K562 (cell line): ENCODE results near the gene TCEANC2. TPM values are rescaled to one million over a fixed set of nuclear protein-coding genes. Genes with fewer than 3 reads are reported as not detected.

Source experiments
- ADNP ChIP-seq: fragments of 200-800 bp; sonication (Bioruptor generic); IDR thresholded peaks from 2 replicates; pipeline ENCODE4 v1.6.1; 2016; ENCODE audit warnings: missing genetic modification characterization, missing compliant biosample characterization
- BRD9 ChIP-seq: fragments of 450-650 bp; IDR thresholded peaks from 2 replicates; pipeline ENCODE4 v1.6.1; 2018; ENCODE audit warnings: low read depth; ENCODE audit not compliant: partially characterized antibody
- CGGBP1 ChIP-seq: fragments of 250-450 bp; sonication (Bioruptor Pico); IDR thresholded peaks from 2 replicates; pipeline ENCODE4 v1.9.0; 2021; ENCODE audit warnings: mild to moderate bottlenecking
- HNRNPL ChIP-seq: fragments of 200-400 bp; formaldehyde crosslinking; IDR thresholded peaks from 2 replicates; pipeline ENCODE4 v1.6.1; 2017; ENCODE audit warnings: low read depth, mild to moderate bottlenecking, low read length
- NEUROD1 ChIP-seq: fragments of 150-350 bp; IDR thresholded peaks from 2 replicates; pipeline ENCODE4 v1.6.1; 2014; ENCODE audit warnings: borderline replicate concordance, low read length, low read depth; ENCODE audit not compliant: partially characterized antibody
- NFE2 ChIP-seq: IDR thresholded peaks from 2 replicates; pipeline ENCODE4 v1.6.1; 2014; ENCODE audit warnings: antibody characterized with exemption, low read depth
- RB1 ChIP-seq: fragments of 450-650 bp; IDR thresholded peaks from 2 replicates; pipeline ENCODE4 v1.6.1; 2017; ENCODE audit warnings: low read depth, mild to moderate bottlenecking
- SIRT6 ChIP-seq: IDR thresholded peaks from one replicate; pipeline ENCODE4 v1.6.1; 2012; ENCODE audit warnings: low read depth, mild to moderate bottlenecking, control low read depth, inconsistent platforms, low read length, moderate library complexity
- TRIM25 ChIP-seq: fragments of 450-650 bp; IDR thresholded peaks from 2 replicates; pipeline ENCODE4 v1.7.0; 2016; ENCODE audit warnings: borderline replicate concordance
- UBTF ChIP-seq, 2 experiments: IDR thresholded peaks; 2 replicates each; pipeline ENCODE4 v1.6.1; 2012; ENCODE audit warnings: improper control_type of control experiment in 2 of 2, low read depth in 2 of 2, low read length in 2 of 2, borderline replicate concordance in 1 of 2
- ZBTB5 ChIP-seq: fragments of 450-650 bp; IDR thresholded peaks from 2 replicates; pipeline ENCODE4 v1.6.1; 2017; ENCODE audit warnings: antibody characterized with exemption
- ZFP1 ChIP-seq: fragments of 450-650 bp; formaldehyde crosslinking; IDR thresholded peaks from 2 replicates; pipeline ENCODE4 v1.4.0; 2020; ENCODE audit warnings: mild to moderate bottlenecking, mixed read lengths
- ZNF197 ChIP-seq: fragments of 200-800 bp; sonication (Bioruptor generic); IDR thresholded peaks from 2 replicates; pipeline ENCODE4 v1.6.1; 2016; ENCODE audit warnings: low read depth, missing genetic modification characterization, missing compliant biosample characterization
- ZNF224 ChIP-seq: sonication (generic); formaldehyde crosslinking; IDR thresholded peaks from 2 replicates; pipeline ENCODE4 v1.8.0; 2022; ENCODE audit warnings: mild to moderate bottlenecking, missing genetic modification reagents
- ZNF561 ChIP-seq: fragments of 450-650 bp; formaldehyde crosslinking; conservative IDR thresholded peaks from 2 replicates; pipeline ENCODE4 v1.4.0; 2020; ENCODE audit warnings: mild to moderate bottlenecking, moderate library complexity
- ZNF592 ChIP-seq: fragments of 450-650 bp; IDR thresholded peaks from 2 replicates; pipeline ENCODE4 v1.6.1; 2017; ENCODE audit warnings: antibody characterized with exemption, mild to moderate bottlenecking
- polyA plus RNA-seq, 8 experiments: library from polyadenylated mRNA; depleted of rRNA in 4 of 8; stranded (reverse) in 5 of 8; unstranded in 3 of 8; fragments of >200 nt; fragmentation: Nextera tagmentation in 2 of 8; fragmentation: Illumina TruSeq in 1 of 8; extraction: Ambion mirVana in 2 of 8; extraction: Trizol in 1 of 8; gene quantifications; 2 replicates each; pipeline versions ENCODE4 v1.2.1 to v1.2.3, GENCODE V29; 2011 to 2014; ENCODE audit warnings: inconsistent platforms in 1 of 8, missing spikeins in 1 of 8
- total RNA-seq, 7 experiments: library from RNA; depleted of rRNA in 6 of 7; stranded (reverse); fragments of >200 nt in 6 of 7; fragmentation: Illumina TruSeq in 2 of 7; extraction: Trizol in 2 of 7; gene quantifications; 2 replicates each; pipeline versions ENCODE4 v1.2.1 to v1.2.3, GENCODE V29; 2011 to 2021; ENCODE audit warnings: low replicate concordance in 1 of 7

Gene TCEANC2
- total and polyA plus RNA-seq, 9 of the 15 experiments (the other 6 are each of a cell fraction or from before 2014, with no cell fraction given), result 3.3 to 10.2 (median 7.0) TPM

GRCh38 chr1:54081306-54082270 is 28.2 kb downstream of the TCEANC2 start (continued):
- TF ChIP-seq UBTF (IDR thresholded peaks at IDR 0.05; ENCODE audit: borderline replicate concordance in 1 of 2, low read depth in 2 of 2, low read length in 2 of 2) (0 out of 4 replicates have a peak, but pooled peaks of 1 of the 2 experiments have one; percentile 30), RB1 (peak; percentile 70; the same call in 1 of the 2 replicates), ZFP1 (no peak), BRD9 (no peak), ZNF197 (CRISPR knock-in tag) (no peak), CGGBP1 (CRISPR knock-in tag) (no peak), NEUROD1 (no peak), ADNP (tag) (no peak), ZNF592 (no peak), SIRT6 (no peak), ZBTB5 (no peak), TRIM25 (no peak), ZNF224 (no peak), ZNF561 (CRISPR knock-in tag) (no peak), NFE2 (no peak), HNRNPL (no peak)
